T-helper 17 cell (primary cell): ENCODE data around the gene PLEKHM3. TPM values are rescaled to one million over a fixed set of nuclear protein-coding genes. Genes with fewer than 3 reads are reported as not detected.

Source experiments
- ATAC-seq: fragments of 150-1000 bp; cut with Tn5 transposase; 2 replicates; pipeline ENCODE4 v1.10.0; 2021; ENCODE audit warnings: mild to moderate bottlenecking, moderate library complexity
- DNase-seq, 3 donors: peaks; one replicate each; pipeline versions ENCODE4 v3.0.0 to v3.0.0-alpha.2; 2020 to 2021
- H3K9me3 ChIP-seq: one replicate; pipeline ENCODE4 v1.7.0; 2013; ENCODE audit warnings: low read length, mild to moderate bottlenecking; ENCODE audit not compliant: control insufficient read depth, poor library complexity, severe bottlenecking
- H3K27ac Mint-ChIP-seq: one replicate; pipeline ENCODE4 v1.8.0; 2022; ENCODE audit warnings: mild to moderate bottlenecking, moderate library complexity, mixed read lengths
- H3K27me3 Mint-ChIP-seq: one replicate; pipeline ENCODE4 v1.8.0; 2022; ENCODE audit warnings: mixed read lengths
- H3K36me3 Mint-ChIP-seq: one replicate; pipeline ENCODE4 v1.8.0; 2022; ENCODE audit warnings: low read depth, mixed read lengths
- H3K4me1 Mint-ChIP-seq: one replicate; pipeline ENCODE4 v1.8.0; 2022; ENCODE audit warnings: mild to moderate bottlenecking, mixed read lengths
- H3K4me3 Mint-ChIP-seq: one replicate; pipeline ENCODE4 v1.8.0; 2022; ENCODE audit warnings: mild to moderate bottlenecking, moderate library complexity, mixed read lengths
- total RNA-seq, 4 donors: library from RNA in 2 of 4; stranded (reverse) in 2 of 4; gene quantifications; one replicate each; pipeline ENCODE4 v1.2.3 and lab custom pipeline; 2022 to 2026

Gene PLEKHM3
- total RNA-seq, 2 donors from 2014 or later, result 14.3 to 14.4 TPM

GRCh38 chr2:207828361-207829057 lies 196.8 kb downstream of the PLEKHM3 start:
- H3K36me3 Mint-ChIP-seq, result peaks cover 7% of the 10 kb centered on the region
- H3K27me3 Mint-ChIP-seq, result no peaks in the 10 kb centered on the region
- DNase-seq (no peak), ATAC-seq (no peak)
- no peaks in the 10 kb centered on the region for H3K9me3 ChIP-seq
- H3K27ac Mint-ChIP-seq, result peak overlapping the region; percentile 47
- no peak overlapping the region for H3K4me3 Mint-ChIP-seq
- peaks cover 4% of the 10 kb centered on the region for H3K4me1 Mint-ChIP-seq

DNA sequence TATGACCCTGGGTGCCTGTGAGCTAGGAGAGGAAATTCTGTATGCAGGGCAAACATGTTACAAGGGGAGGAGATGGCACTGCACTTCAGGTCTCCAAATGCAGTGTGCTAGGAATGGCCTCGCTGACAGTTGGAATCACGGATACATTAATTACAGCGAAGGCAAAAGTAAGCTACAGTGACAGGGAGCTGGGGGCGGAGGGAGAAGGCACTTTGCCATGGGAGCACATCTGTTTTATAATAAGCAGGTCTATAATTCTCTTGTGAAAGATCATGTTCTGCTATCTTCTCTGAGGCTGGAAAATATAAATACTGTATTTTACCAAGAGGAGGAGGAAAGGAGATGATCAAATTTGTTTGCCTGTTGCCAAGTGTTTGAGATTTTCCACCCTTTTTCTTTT lies 199.3 kb downstream of the PLEKHM3 start:
- Mint-ChIP-seq H3K4me3 (no peak overlapping the region), H3K4me1 (no peaks in the 10 kb centered on the region), H3K27me3 (no peaks in the 10 kb centered on the region), H3K36me3 (peaks cover 11% of the 10 kb centered on the region), H3K27ac (no peak overlapping the region)
- no peaks in the 10 kb centered on the region for H3K9me3 ChIP-seq
- DNase-seq, result no peak
- ATAC-seq, result no peak

DNA sequence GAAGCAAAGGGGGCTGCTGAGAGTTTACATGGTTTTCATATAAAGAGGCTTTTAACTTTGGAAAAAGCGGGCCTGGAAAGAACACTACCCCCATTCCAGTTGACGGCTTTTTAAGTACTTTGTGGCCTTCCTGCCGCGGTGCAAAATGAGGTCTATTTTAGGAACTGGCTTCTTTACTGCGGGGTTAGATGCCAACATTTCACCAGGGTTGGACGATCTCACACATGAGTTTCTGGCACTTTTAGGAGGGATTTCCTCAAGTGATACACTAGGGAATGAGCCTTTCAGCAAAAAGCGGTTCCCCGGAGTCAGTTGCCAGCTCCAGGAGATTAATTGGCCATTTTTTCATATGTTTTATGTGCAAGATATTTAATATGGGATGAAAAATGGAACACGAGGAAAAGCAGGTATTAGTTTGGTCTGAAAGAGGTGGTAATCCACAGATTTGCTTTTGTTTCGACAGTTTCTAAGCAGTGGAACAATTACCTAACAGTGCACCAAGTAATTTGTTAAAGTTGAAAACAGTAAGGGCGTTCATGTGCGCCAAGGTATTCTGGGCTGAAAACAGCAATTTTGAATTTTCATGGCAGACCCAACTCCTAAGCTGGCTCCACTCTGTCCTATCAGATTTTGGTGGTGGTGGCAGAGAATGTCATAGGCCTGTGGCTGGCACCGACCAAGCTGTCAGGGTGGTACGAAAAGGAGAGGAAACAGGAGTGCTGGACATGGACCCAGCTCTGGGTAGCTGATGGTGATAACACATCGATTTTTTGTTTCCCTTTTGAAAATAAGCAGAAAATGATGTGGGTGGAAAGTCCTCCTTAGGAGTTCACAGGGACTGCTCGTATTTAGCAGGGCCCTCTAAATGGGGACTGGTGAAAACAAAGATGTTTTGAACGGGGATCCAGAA lies 200.0 kb downstream of the PLEKHM3 start:
- no peaks in the 10 kb centered on the region for H3K9me3 ChIP-seq
- no peaks in the 10 kb centered on the region for H3K27me3 Mint-ChIP-seq
- DNase-seq (no peak), ATAC-seq (no peak)
- no peaks in the 10 kb centered on the region for H3K4me1 Mint-ChIP-seq
- H3K27ac Mint-ChIP-seq, result no peak overlapping the region
- H3K36me3 Mint-ChIP-seq, result peaks cover 11% of the 10 kb centered on the region
- H3K4me3 Mint-ChIP-seq, result no peak overlapping the region

GRCh38 chr2:207823865-207824264 lies 201.5 kb downstream of the PLEKHM3 start:
- no peak overlapping the region for H3K4me3 Mint-ChIP-seq
- no peak for ATAC-seq
- H3K4me1 Mint-ChIP-seq, result no peaks in the 10 kb centered on the region
- H3K36me3 Mint-ChIP-seq, result peaks cover 11% of the 10 kb centered on the region
- no peaks in the 10 kb centered on the region for H3K27me3 Mint-ChIP-seq
- H3K9me3 ChIP-seq, result no peaks in the 10 kb centered on the region
- no peak for DNase-seq
- H3K27ac Mint-ChIP-seq, result no peak overlapping the region

GRCh38 chr2:207819839-207820784 lies 205.2 kb downstream of the PLEKHM3 start:
- peaks cover 3% of the 10 kb centered on the region for H3K36me3 Mint-ChIP-seq
- peaks cover under 1% of the 10 kb centered on the region for H3K4me1 Mint-ChIP-seq
- no peak for DNase-seq
- ATAC-seq, result no peak
- H3K9me3 ChIP-seq, result no peaks in the 10 kb centered on the region
- no peaks in the 10 kb centered on the region for H3K27me3 Mint-ChIP-seq
- no peak overlapping the region for H3K4me3 Mint-ChIP-seq
- H3K27ac Mint-ChIP-seq, result no peak overlapping the region

DNA sequence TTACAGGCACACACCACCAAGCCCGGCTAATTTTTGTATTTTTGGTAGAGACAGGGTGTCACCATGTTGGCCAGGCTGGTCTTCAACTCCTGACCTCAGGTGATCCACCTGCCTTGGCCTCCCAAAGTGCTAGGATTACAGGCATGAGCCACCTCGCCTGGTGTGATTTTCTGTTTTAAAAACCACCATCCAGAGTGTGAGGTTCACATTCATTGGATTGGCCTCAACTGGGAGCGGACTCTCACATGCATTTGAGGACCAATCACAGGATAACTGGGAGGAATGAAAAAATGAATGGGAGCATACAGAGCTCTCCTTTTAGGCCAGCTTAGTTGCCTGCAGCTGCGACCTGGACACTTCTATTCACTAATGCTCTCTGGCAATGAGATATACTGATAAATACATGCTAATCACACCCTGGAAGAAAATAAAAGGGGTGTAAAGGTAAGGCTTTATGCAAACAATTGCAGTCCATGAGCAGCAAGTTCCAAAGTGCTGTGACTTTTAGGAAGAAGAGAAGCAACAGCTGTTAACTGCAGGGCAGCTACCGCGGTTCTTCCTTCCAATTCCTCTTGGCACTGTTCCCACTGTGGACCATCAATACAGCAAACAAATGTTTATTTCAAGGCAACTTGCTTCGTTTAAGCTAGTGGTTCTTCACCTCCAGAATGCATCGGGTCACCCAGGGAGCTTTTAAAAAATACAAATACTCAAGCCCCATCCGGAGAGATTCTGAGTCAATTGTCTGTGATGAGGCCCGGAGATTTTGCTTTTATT lies 206.1 kb downstream of the PLEKHM3 start:
- Mint-ChIP-seq H3K4me3 (no peak overlapping the region), H3K4me1 (peaks cover 2% of the 10 kb centered on the region), H3K27me3 (no peaks in the 10 kb centered on the region), H3K36me3 (peaks cover 3% of the 10 kb centered on the region), H3K27ac (no peak overlapping the region)
- no peak for ATAC-seq
- no peak for DNase-seq
- no peaks in the 10 kb centered on the region for H3K9me3 ChIP-seq

DNA sequence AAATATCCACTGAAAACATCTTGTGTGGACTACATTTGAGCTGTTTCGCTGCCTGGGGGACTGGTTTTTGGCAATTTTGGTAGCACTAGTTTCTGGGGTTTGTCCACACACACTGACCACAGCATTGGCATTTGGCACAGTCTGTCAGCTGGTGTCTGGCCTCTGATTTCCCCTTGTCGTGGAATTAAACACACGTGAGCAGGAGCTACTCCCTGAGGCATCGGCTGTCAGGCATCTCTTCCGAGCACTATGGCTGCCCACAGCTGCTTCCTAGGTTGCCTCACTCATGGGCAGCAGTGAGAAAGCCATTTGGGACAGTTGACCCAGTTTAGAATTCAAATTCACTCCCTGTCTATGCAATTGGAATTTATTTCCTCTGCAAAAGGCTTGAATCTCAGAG lies 208.8 kb downstream of the PLEKHM3 start:
- no peak for DNase-seq
- ATAC-seq, result no peak
- H3K4me1 Mint-ChIP-seq, result peaks cover 2% of the 10 kb centered on the region
- H3K27ac Mint-ChIP-seq, result no peak overlapping the region
- no peak overlapping the region for H3K4me3 Mint-ChIP-seq
- peaks cover 8% of the 10 kb centered on the region for H3K27me3 Mint-ChIP-seq
- no peaks in the 10 kb centered on the region for H3K36me3 Mint-ChIP-seq
- no peaks in the 10 kb centered on the region for H3K9me3 ChIP-seq

- ATAC-seq (no peak), DNase-seq (no peak)
- no peaks in the 10 kb centered on the region for H3K9me3 ChIP-seq
- peaks cover 8% of the 10 kb centered on the region for H3K27me3 Mint-ChIP-seq
- no peak overlapping the region for H3K27ac Mint-ChIP-seq
- no peaks in the 10 kb centered on the region for H3K36me3 Mint-ChIP-seq
- no peak overlapping the region for H3K4me3 Mint-ChIP-seq
- H3K4me1 Mint-ChIP-seq, result peaks cover 2% of the 10 kb centered on the region
Measured at GRCh38 chr2:207815254-207815653, 210.1 kb downstream of the PLEKHM3 start.

GRCh38 chr2:207813942-207814341 lies 211.4 kb downstream of the PLEKHM3 start:
- Mint-ChIP-seq H3K4me3 (no peak overlapping the region), H3K27ac (peak overlapping the region; percentile 11), H3K36me3 (no peaks in the 10 kb centered on the region), H3K27me3 (peaks cover 11% of the 10 kb centered on the region), H3K4me1 (peaks cover 3% of the 10 kb centered on the region)
- no peak for DNase-seq
- no peaks in the 10 kb centered on the region for H3K9me3 ChIP-seq
- ATAC-seq, result no peak

GRCh38 chr2:207813221-207813916 lies 212.0 kb downstream of the PLEKHM3 start:
- Mint-ChIP-seq H3K4me1 (peaks cover 3% of the 10 kb centered on the region), H3K27ac (peak overlapping the region; percentile 11), H3K36me3 (no peaks in the 10 kb centered on the region), H3K4me3 (no peak overlapping the region), H3K27me3 (peaks cover 16% of the 10 kb centered on the region)
- ATAC-seq, result no peak
- no peaks in the 10 kb centered on the region for H3K9me3 ChIP-seq
- DNase-seq, result no peak

DNA sequence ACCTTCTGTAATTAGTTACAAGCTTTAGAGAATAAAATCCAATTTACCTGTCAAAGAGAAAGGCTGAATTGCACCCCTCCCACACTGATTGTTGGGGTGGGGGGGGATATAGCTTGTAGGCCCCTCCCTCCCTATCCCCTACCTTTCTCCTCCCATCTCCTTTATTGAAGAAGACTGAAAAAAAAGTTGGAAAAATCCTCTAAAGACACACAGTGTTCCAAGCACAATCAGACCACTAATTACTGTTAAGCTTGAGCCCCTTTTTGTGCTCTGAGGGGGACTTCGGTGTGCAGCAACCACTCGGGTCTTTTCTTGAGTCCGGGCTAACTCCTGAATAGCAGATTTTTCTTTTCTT lies 212.6 kb downstream of the PLEKHM3 start:
- H3K4me3 Mint-ChIP-seq, result no peak overlapping the region
- H3K27me3 Mint-ChIP-seq, result peaks cover 19% of the 10 kb centered on the region
- H3K27ac Mint-ChIP-seq, result no peak overlapping the region
- H3K4me1 Mint-ChIP-seq, result peaks cover 3% of the 10 kb centered on the region
- DNase-seq, result no peak
- H3K9me3 ChIP-seq, result no peaks in the 10 kb centered on the region
- no peaks in the 10 kb centered on the region for H3K36me3 Mint-ChIP-seq
- ATAC-seq, result no peak
